Muscle layer of colon (tissue), 2 donors: Measurements from ENCODE around the gene CERCAM.
A peak's percentile ranks its signal among the peaks of the same experiment; 100 is the strongest.
"Not testable (repeated sequence)": the region's sequence is repeated elsewhere in the genome, so short reads cannot be mapped to it uniquely, and the experiment has no call there.

Experiments used
- H3K27ac ChIP-seq: one replicate; pipeline ENCODE4 v1.7.0; 2013; ENCODE audit warnings: low read depth, mild to moderate bottlenecking, low read length, moderate library complexity
- H3K27me3 ChIP-seq, 2 donors: one replicate each; pipeline ENCODE4 v1.7.0; 2013; ENCODE audit warnings: low read length in 2 of 2, mild to moderate bottlenecking in 2 of 2; ENCODE audit not compliant: insufficient read depth in 2 of 2, control insufficient read depth in 1 of 2
- H3K36me3 ChIP-seq: one replicate; pipeline ENCODE4 v1.7.0; 2013; ENCODE audit warnings: mild to moderate bottlenecking, low read length; ENCODE audit not compliant: insufficient read depth
- H3K4me1 ChIP-seq: one replicate; pipeline ENCODE4 v1.7.0; 2013; ENCODE audit warnings: mild to moderate bottlenecking, low read length; ENCODE audit not compliant: insufficient read depth
- H3K4me3 ChIP-seq, 2 donors: one replicate each; pipeline ENCODE4 v1.7.0; 2013; ENCODE audit warnings: low read length in 2 of 2, low read depth in 1 of 2, mild to moderate bottlenecking in 1 of 2, moderate library complexity in 1 of 2
- H3K9ac ChIP-seq: one replicate; pipeline ENCODE4 v1.7.0; 2013; ENCODE audit warnings: low read length
- H3K9me3 ChIP-seq: one replicate; pipeline ENCODE4 v1.7.0; 2013; ENCODE audit warnings: mild to moderate bottlenecking, low read length
- donor health status: abdominal sarcoma.
- donor health status: Adenocarcinoma of cecum.

Gene CERCAM

DNA sequence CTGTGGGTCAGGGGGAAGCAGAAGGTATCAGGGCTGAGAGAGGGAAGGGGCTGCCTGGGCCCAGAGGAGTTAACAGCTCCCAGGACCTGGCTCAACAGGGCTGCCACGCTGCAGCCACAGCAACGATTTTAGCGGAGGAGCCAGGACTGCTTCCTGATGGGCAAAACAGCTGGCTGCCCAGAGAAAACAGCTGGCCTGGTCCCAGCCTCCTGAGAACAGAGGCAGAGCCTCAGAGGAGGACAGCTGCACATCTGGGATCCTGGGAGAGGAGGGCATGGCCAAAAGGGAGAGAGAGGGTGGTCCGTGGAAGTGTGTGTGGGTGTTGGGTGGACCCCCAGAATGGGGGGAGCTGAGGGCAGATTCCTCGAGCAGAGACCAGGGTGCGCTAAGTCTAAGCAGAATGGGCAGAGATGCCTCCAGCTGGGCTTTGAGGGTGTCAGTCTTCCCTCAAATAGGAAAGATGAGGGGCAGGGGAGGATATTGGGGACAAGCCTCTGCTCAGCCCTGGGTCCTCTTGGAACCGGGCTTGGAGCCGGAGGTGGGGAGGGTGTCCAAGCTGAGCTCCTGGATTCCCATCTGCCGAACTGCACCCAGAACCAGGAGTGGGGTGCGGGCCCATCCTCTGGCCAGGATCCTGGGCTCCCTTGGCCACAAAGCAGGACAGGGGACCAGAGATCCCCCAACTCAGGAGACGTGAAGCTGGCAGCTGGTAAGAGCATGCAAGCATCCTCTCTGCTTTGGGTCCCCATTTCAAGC, 9.1 kb upstream of the CERCAM start:
- Histone ChIP-seq H3K4me1 (peaks cover 5% of the 10 kb centered on the region), H3K27ac (no peak overlapping the region), H3K36me3 (no peaks in the 10 kb centered on the region), H3K27me3 (peaks cover 0 to 8% of the 10 kb centered on the region in 2 donors), H3K4me3 (no peak overlapping the region), H3K9me3 (no peaks in the 10 kb centered on the region), H3K9ac (no peak overlapping the region)

DNA sequence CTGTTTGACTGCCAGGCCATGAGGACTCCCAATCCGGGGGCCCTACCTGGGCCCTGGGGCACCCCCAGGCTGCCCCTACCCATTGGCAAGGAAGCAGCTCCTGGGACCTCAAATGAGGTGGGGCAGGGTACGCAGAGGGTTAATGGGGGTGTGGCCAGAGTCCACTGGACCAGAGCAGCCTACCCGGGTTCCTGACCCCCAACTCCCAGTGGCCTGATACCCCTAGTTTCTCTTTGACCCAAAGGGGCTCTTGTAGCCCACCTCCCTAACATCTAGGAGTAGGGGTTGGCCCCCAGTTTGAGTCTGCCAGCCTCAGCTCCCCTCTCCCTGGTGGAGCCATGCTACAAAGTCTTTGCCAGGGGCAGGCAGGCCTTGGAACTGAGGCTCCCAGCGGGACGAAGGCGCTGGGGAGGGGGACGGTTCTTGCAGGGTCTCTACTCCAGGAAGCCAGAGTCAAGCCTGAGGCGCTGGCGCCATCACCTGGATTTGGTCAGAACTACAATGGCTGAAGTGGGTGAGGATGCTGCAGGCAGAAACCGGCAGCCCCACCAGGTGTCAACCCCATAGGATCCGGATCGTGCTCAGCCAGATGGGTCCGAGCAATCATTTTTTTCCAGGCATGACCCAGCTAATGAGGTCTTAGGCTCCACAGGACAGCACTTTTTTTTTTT, 8.4 kb upstream of the CERCAM start:
- no peak overlapping the region for H3K9ac ChIP-seq
- H3K4me3 ChIP-seq, result no peak overlapping the region
- peaks cover 5% of the 10 kb centered on the region for H3K4me1 ChIP-seq
- no peak overlapping the region for H3K27ac ChIP-seq
- no peaks in the 10 kb centered on the region for H3K36me3 ChIP-seq
- no peaks in the 10 kb centered on the region for H3K9me3 ChIP-seq
- H3K27me3 ChIP-seq, result peaks cover 0 to 8% of the 10 kb centered on the region in 2 donors

DNA sequence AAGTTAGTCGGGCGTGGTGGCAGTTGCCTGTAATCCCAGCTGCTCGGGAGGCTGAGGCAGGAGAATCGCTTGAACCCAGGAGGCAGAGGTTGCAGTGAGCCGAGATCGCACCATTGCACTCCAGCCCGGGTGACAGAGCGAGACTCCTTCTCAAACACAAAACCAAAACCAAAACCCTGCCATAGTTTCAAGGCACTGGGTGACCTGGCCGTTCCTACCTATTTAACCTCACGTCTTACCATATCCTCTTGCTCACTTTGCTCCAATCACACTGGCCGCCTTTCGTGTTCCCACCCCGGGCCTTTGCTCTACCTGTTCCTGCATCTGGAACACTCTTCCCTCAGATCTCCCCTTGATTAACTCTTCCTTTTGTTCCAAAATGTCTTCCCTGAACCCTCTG, 6.9 kb upstream of the CERCAM start:
- not testable (repeated sequence) for H3K4me1 ChIP-seq, H3K9ac ChIP-seq, H3K9me3 ChIP-seq, H3K27me3 ChIP-seq, H3K4me3 ChIP-seq, H3K27ac ChIP-seq, H3K36me3 ChIP-seq

GRCh38 chr9:128414461-128414860, 6.2 kb upstream of the CERCAM start:
- H3K9ac ChIP-seq, result no peak overlapping the region

GRCh38 chr9:128415281-128415680, 5.4 kb upstream of the CERCAM start:
- no peaks in the 10 kb centered on the region for H3K36me3 ChIP-seq
- H3K9ac ChIP-seq, result no peak overlapping the region
- no peak overlapping the region for H3K27ac ChIP-seq
- no peaks in the 10 kb centered on the region for H3K9me3 ChIP-seq
- peaks cover 0 to 8% of the 10 kb centered on the region in 2 donors for H3K27me3 ChIP-seq
- no peak overlapping the region for H3K4me3 ChIP-seq
- H3K4me1 ChIP-seq, result peaks cover 9% of the 10 kb centered on the region

More at GRCh38 chr9:128414461-128414860, 6.2 kb upstream of the CERCAM start:
- Histone ChIP-seq H3K27ac (no peak overlapping the region), H3K4me3 (no peak overlapping the region), H3K27me3 (peaks cover 0 to 8% of the 10 kb centered on the region in 2 donors), H3K9me3 (no peaks in the 10 kb centered on the region), H3K36me3 (no peaks in the 10 kb centered on the region), H3K4me1 (peaks cover 7% of the 10 kb centered on the region)

DNA sequence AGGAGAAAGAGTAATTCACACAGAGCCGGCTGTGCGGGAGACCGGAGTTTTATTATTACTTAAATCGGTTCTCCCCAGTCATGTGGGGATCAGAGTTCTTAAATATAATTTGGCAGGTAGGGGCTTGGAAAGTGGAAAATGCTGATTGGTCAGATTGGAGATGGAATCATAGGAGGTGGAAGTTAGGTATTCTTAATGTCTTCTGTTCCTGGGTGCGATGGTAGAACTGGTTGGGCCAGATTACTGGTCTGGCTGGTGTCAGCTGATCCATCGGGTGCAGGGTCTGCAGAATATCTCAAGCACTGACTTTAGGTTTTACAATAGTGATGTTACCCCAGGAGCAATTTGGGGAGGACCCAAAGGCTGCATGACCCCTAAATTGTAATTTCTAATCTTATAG, 4.6 kb upstream of the CERCAM start:
- Histone ChIP-seq H3K9me3 (no peaks in the 10 kb centered on the region), H3K27ac (no peak overlapping the region), H3K4me1 (peaks cover 10% of the 10 kb centered on the region), H3K9ac (no peak overlapping the region), H3K27me3 (peaks cover 0 to 8% of the 10 kb centered on the region in 2 donors), H3K4me3 (no peak overlapping the region), H3K36me3 (no peaks in the 10 kb centered on the region)

DNA sequence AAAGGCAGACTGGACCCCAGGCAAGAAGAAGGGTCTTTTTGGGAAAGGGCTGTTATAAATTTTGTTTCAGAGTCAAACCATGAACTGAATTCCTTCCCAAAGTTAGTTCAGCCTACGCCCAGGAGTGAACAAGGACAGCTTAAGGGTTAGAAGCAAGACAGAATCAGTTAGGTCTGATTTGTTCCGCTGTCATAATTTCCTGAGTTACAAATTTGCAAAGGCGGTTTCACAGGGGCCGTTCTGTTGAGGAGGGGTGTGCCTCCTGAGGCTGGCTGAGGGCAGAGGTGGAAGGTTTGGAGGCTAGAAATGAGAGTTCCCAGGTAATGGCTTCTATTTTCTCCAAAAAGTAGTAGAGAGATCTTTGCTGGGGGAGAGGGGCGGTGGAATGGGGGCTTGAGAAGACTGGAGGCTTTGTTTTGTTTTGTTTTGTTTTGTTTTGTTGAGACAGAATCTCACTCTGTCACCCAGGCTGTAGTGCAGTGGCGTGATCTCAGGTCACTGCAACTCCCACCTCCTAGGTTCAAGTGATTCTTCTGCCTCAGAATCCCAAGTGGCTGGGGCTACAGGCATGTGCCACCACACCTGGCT, 4.1 kb upstream of the CERCAM start:
- H3K4me1 ChIP-seq, result peaks cover 15% of the 10 kb centered on the region
- no peak overlapping the region for H3K27ac ChIP-seq
- H3K36me3 ChIP-seq, result no peaks in the 10 kb centered on the region
- no peak overlapping the region for H3K9ac ChIP-seq
- H3K4me3 ChIP-seq, result no peak overlapping the region
- H3K27me3 ChIP-seq, result peaks cover 0 to 8% of the 10 kb centered on the region in 2 donors
- H3K9me3 ChIP-seq, result no peaks in the 10 kb centered on the region

- no peak overlapping the region for H3K9ac ChIP-seq
- peak overlapping the region; percentile 68 to 71 for H3K4me3 ChIP-seq
- peaks cover 20% of the 10 kb centered on the region for H3K4me1 ChIP-seq
- peaks cover 0 to 8% of the 10 kb centered on the region in 2 donors for H3K27me3 ChIP-seq
- H3K9me3 ChIP-seq, result no peaks in the 10 kb centered on the region
- H3K27ac ChIP-seq, result no peak overlapping the region
- peaks cover 6% of the 10 kb centered on the region for H3K36me3 ChIP-seq
Measured at GRCh38 chr9:128419061-128419925, 1.4 kb upstream of the CERCAM start.

DNA sequence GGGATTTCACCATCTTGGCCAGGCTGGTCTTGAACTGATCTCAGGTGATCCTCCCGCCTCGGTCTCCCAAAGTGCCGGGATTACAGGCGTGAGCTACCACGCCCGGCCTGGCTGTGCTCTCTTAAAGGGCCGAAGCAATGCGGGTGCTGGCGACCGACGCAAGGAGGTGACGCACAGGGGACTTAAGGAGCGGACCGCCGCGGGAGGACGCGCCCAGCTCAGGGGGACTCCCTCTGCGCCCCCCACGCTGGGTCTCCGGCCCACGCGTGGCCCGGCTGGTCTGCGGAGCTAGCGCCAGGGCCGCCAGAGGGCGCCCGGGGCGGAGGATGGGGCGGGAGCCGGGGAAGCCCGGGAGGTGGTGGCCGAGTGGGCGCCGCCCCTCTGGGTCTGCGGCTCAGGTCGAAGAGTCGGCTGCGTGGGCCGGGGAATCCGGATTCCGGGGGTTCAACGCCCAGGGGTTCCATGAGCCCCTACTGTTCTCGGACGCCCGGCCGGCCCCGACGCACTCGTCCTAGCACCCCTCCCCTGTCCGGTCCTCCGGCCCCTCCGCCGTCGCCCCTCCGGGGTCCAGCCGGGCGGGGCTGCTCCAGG, 502 bp upstream of the CERCAM start:
- Histone ChIP-seq H3K9ac (no peak overlapping the region), H3K4me3 (peak overlapping the region; percentile 68 to 71), H3K27ac (peak overlapping the region; percentile 75), H3K4me1 (peaks cover 20% of the 10 kb centered on the region), H3K27me3 (peaks cover 0 to 3% of the 10 kb centered on the region in 2 donors), H3K9me3 (no peaks in the 10 kb centered on the region), H3K36me3 (peaks cover 8% of the 10 kb centered on the region)

GRCh38 chr9:128421482-128421996, 882 bp downstream of the CERCAM start:
- Histone ChIP-seq H3K9ac (peak overlapping the region; percentile 39), H3K27ac (peak overlapping the region; percentile 75), H3K27me3 (no peaks in the 10 kb centered on the region), H3K36me3 (peaks cover 9% of the 10 kb centered on the region), H3K9me3 (no peaks in the 10 kb centered on the region), H3K4me3 (peak overlapping the region; percentile 68 to 71), H3K4me1 (peaks cover 20% of the 10 kb centered on the region)
